Measurements from ENCODE around the gene SERAC1.

DNA sequence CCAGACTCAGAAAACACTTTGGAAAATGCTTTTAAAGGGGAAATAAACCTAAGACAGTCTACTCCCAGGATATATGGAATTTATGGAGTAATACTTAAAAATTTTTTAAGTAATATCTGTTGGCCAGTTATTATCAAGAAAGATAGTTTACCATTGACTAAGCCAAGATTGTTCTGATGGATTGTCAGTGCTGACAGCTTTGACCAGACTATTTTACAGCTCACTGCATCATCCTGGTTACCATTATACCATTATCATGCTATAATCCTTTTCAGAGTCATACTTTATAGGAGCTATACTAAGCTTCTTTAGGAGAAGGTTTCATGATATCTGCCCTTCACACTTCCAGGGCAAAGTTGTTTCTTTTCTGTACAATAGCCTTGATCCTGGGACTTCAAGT, 16.5 kb upstream of the SERAC1 start:
- TF ChIP-seq, protein P1, sequence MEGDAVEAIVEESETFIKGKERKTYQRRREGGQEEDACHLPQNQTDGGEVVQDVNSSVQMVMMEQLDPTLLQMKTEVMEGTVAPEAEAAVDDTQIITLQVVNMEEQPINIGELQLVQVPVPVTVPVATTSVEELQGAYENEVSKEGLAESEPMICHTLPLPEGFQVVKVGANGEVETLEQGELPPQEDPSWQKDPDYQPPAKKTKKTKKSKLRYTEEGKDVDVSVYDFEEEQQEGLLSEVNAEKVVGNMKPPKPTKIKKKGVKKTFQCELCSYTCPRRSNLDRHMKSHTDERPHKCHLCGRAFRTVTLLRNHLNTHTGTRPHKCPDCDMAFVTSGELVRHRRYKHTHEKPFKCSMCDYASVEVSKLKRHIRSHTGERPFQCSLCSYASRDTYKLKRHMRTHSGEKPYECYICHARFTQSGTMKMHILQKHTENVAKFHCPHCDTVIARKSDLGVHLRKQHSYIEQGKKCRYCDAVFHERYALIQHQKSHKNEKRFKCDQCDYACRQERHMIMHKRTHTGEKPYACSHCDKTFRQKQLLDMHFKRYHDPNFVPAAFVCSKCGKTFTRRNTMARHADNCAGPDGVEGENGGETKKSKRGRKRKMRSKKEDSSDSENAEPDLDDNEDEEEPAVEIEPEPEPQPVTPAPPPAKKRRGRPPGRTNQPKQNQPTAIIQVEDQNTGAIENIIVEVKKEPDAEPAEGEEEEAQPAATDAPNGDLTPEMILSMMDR (IDR thresholded peaks at IDR 0.05; ENCODE audit: low read length): no peak
- TF ChIP-seq EZH2 (IDR thresholded peaks at IDR 0.05; ENCODE audit: borderline replicate concordance, low read length): no peak
